Measurements from ENCODE around the gene OSBP2. TPM values are rescaled to one million over a fixed set of nuclear protein-coding genes. Genes with fewer than 3 reads are reported as not detected.

OSBP2 gene
- total RNA-seq, 3 donors from 2014 or later = 0.96 to 4.6 (median 4.4) TPM

DNA sequence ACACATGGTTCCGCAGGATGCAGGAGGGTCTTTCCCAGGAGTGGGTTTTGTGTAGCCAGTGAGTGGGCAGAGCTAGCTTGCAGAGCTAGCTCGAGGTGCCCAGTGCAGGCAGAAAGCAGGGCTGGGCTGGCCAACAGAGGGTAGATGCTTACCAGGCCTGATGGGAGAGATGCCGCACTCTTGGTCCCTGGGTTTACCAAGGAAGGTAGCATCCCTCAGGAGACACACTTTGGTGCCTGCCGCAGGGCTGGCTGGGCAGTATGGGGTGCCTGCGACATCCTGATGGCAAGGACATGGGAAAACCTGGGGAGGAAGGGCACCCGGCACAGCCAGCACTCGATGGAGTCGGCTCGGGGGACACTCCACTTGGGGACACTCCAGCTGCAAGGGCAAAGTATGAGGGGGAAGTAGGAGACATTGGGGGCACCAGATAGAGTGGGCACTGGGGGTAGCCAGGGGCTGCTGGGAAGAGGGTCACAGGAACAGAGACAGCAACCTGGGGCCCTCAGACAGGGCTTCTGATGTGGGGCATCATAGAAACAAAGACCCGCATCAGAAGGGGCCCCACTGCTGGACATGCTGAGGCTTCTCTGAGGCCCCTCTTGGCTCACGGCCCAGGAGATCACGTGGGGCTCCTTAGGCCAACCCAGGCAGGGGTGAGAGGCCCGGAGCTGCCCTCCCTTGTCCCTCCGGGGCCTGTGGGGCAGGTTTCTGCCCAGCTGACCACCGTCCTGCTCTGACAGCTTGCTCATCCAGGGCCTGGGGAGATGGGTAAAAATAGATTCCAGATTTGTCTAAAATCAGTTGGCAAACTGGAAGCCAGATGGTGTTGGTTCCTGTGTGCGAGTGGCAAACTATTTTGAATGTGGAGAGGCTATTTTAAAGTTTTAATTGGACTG is 184.1 kb downstream of the OSBP2 start:
- Histone ChIP-seq H3K36me3 (no peaks in the 10 kb centered on the region), H3K4me1 (no peaks in the 10 kb centered on the region), H3K27me3 (no peaks in the 10 kb centered on the region), H3K4me3 (no peak overlapping the region), H3K27ac (no peak overlapping the region), H3K9me3 (no peaks in the 10 kb centered on the region)
- no peak for DNase-seq (ENCODE audit: low spot score in 2 of 2)
- TF ChIP-seq POLR2A (IDR thresholded peaks at IDR 0.05) = no peak
- TF ChIP-seq POLR2AphosphoS5 (IDR thresholded peaks at IDR 0.05) = no peak
- TF ChIP-seq, protein P1, sequence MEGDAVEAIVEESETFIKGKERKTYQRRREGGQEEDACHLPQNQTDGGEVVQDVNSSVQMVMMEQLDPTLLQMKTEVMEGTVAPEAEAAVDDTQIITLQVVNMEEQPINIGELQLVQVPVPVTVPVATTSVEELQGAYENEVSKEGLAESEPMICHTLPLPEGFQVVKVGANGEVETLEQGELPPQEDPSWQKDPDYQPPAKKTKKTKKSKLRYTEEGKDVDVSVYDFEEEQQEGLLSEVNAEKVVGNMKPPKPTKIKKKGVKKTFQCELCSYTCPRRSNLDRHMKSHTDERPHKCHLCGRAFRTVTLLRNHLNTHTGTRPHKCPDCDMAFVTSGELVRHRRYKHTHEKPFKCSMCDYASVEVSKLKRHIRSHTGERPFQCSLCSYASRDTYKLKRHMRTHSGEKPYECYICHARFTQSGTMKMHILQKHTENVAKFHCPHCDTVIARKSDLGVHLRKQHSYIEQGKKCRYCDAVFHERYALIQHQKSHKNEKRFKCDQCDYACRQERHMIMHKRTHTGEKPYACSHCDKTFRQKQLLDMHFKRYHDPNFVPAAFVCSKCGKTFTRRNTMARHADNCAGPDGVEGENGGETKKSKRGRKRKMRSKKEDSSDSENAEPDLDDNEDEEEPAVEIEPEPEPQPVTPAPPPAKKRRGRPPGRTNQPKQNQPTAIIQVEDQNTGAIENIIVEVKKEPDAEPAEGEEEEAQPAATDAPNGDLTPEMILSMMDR (IDR thresholded peaks at IDR 0.05) = no peak
- intact Hi-C loops (cut with DNase I; ENCODE audit: low total_unique reads) = no loop called here

DNA sequence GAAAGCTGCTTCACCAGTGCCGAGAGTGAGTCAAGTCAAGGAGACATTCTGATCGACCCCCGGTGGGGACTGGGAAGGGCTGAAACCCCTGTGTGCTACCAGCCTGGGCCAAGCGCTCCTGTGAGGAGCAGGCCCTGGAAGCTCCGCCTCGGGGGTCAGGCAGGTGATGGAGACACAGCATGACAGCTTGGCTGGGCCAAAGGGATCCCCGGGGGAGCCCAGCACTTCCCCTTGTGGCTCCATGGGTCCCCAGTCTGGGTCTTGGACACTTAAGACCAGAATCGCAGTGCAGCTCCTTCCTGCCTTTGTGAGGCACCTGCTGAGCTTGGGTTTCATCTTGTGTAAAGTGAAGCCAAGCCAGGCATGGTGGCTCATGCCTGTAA is 184.7 kb downstream of the OSBP2 start:
- TF ChIP-seq, protein P1 (IDR thresholded peaks at IDR 0.05) = no peak
- TF ChIP-seq POLR2AphosphoS5 (IDR thresholded peaks at IDR 0.05) (no peak), POLR2A (IDR thresholded peaks at IDR 0.05) (no peak)
- H3K4me1 ChIP-seq = no peaks in the 10 kb centered on the region
- H3K9me3 ChIP-seq = no peaks in the 10 kb centered on the region
- intact Hi-C loops (cut with DNase I; ENCODE audit: low total_unique reads) = no loop called here
- H3K27ac ChIP-seq = no peak overlapping the region
- no peaks in the 10 kb centered on the region for H3K36me3 ChIP-seq
- H3K27me3 ChIP-seq = no peaks in the 10 kb centered on the region
- H3K4me3 ChIP-seq = no peak overlapping the region
- DNase-seq (ENCODE audit: low spot score in 2 of 2) = no peak

DNA sequence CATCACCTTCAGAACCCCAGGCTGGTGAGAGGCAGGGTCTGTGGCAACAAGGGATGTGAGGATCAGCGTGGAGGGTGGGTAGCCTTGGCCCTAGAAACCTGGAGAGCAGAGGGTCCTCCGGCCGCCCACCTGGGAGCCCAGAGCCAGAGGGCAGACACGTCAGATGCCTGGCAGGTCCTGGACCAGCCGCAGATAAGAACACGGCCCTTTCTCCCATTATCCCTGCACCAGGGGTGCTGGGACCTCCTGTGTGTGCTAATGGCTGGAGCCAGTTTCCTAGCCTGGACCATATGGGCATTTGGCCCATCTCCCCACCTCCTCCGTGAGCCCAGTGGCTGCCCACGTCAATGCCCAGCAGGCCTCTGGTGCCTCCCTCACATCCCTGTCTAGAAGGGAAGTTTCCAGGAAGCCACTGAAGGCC is 185.5 kb downstream of the OSBP2 start:
- intact Hi-C loops (cut with DNase I; ENCODE audit: low total_unique reads) = no loop called here
- no peak for DNase-seq (ENCODE audit: low spot score in 2 of 2)
- no peak for TF ChIP-seq POLR2AphosphoS5 (IDR thresholded peaks at IDR 0.05)
- TF ChIP-seq POLR2A (IDR thresholded peaks at IDR 0.05) = no peak
- TF ChIP-seq, protein P1 (IDR thresholded peaks at IDR 0.05) = no peak
- no peaks in the 10 kb centered on the region for H3K9me3 ChIP-seq
- H3K27ac ChIP-seq = no peak overlapping the region
- H3K36me3 ChIP-seq = no peaks in the 10 kb centered on the region
- H3K4me3 ChIP-seq = no peak overlapping the region
- no peaks in the 10 kb centered on the region for H3K27me3 ChIP-seq
- H3K4me1 ChIP-seq = no peaks in the 10 kb centered on the region

DNA sequence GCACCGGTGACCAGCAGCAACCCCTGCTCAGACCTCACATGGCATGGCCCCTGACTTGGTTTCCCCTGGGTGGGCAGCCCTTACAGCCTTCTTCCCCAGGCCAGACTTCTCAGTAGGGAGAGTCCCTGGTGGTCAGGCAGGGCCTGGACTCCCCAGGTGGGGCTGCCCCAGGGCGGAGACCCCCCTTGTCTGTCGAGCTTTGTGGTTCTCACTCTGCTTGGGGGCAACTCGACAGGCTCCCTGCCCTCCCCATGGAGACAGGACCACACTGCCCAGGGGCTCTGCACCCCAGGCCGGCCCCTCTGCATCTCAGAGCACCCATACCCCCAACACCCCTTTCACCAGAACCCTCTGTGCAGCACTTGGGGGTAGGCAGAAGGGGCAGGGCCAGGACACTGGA is 186.2 kb downstream of the OSBP2 start:
- no peaks in the 10 kb centered on the region for H3K4me1 ChIP-seq
- H3K27me3 ChIP-seq = no peaks in the 10 kb centered on the region
- H3K36me3 ChIP-seq = no peaks in the 10 kb centered on the region
- H3K27ac ChIP-seq = no peak overlapping the region
- H3K4me3 ChIP-seq = no peak overlapping the region
- intact Hi-C loops (cut with DNase I; ENCODE audit: low total_unique reads) = no loop called here
- TF ChIP-seq POLR2AphosphoS5 (IDR thresholded peaks at IDR 0.05) = no peak
- TF ChIP-seq POLR2A (IDR thresholded peaks at IDR 0.05) = no peak
- TF ChIP-seq, protein P1 (IDR thresholded peaks at IDR 0.05) = no peak
- no peak for DNase-seq (ENCODE audit: low spot score in 2 of 2)
- H3K9me3 ChIP-seq = no peaks in the 10 kb centered on the region

DNA sequence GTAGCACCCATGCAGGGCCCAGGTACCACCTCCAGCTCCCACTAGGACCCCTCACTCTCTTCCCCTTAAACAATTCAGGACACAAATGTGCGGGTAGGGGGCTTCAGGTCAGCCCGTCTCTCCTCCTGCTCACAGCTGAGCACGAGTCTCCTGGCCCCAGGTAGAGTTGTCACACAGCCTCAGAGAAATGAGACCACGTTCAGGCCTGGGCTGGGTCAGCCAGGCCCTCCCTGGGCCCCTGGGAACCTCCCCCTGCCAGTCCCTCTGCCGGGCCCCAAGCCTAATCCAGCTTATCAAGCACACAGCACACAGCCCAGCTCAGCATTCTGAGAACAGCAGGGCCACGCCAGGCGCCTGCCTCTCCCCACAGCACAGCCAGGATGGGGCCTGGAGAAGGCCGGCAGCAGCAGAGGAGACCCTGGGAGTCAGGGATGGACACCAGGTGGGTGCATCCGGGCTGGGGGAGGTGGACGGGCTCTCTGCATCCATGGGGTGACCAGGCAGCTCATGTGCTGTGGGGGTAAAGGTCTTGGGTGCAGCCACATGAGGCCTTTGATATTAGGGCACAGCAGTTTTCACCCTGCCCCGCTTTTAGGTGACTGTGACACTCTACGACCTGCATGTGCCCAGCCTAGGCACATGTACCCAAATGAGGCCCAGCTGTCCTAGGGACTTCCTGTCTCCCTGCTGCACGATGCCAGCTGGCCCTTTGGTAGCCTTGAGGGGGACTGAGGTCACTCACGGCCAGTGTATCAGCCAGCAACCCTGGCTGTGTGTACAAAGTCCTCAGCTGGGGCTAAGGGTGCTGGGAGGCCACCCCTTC is 186.9 kb downstream of the OSBP2 start:
- intact Hi-C loops (cut with DNase I; ENCODE audit: low total_unique reads) = no loop called here
- DNase-seq (ENCODE audit: low spot score in 2 of 2) = no peak
- Histone ChIP-seq H3K9me3 (no peaks in the 10 kb centered on the region), H3K4me1 (no peaks in the 10 kb centered on the region), H3K4me3 (no peak overlapping the region), H3K27ac (no peak overlapping the region), H3K36me3 (no peaks in the 10 kb centered on the region), H3K27me3 (no peaks in the 10 kb centered on the region)
- no peak for TF ChIP-seq POLR2A (IDR thresholded peaks at IDR 0.05)
- no peak for TF ChIP-seq POLR2AphosphoS5 (IDR thresholded peaks at IDR 0.05)
- TF ChIP-seq, protein P1 (IDR thresholded peaks at IDR 0.05) = no peak

Data from breast epithelium (tissue), 4 donors.